ENCODE results near the gene CTRB1. TPM values are rescaled to one million over a fixed set of nuclear protein-coding genes. Genes with fewer than 3 reads are reported as not detected.
A peak's percentile ranks its signal among the peaks of the same experiment; 100 is the strongest.

Gene CTRB1
- total and polyA plus RNA-seq, 2 of the 13 experiments (the other 11 are each of a cell fraction or from before 2014, with no cell fraction given), result not detected

DNA sequence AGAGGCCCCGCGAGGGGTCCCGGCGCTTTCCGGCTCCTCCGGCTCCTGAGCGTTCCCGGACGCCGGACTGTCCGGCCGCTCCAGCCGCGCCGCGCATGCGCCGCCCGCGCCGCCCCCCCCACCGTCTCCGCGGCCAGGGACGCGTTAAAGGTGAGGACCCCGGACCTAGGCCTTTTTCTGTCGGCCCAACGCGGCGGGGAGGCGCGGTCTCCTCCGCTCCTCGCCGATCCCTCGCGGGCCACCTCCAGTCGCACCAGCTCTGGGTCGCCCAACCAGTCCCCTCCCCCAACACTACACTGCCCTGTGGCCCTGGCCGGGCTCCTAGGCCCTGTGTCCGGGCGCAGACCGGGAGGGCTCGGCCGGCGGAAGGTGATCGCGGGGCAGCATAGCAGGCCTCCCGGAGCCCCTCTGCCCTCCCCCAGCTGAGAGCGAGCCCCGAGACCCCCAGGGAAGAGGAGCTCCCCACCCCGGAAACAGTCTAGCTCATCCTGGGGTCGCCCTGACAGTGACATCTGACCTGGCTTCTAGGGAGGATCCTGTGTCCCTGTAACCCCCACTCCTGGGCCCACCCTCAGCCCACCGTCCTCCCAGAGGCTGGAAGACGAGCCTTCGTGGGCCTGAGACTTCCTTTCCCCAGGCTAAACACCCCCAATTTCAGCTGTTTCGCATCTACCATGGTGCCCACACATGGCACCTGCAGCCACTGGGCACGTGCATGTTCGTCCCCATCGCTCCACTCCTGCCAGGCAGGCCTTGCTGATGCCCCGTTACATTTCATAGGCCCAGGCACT lies 47.3 kb downstream of the CTRB1 start (continued):
- TF ChIP-seq, protein P1, sequence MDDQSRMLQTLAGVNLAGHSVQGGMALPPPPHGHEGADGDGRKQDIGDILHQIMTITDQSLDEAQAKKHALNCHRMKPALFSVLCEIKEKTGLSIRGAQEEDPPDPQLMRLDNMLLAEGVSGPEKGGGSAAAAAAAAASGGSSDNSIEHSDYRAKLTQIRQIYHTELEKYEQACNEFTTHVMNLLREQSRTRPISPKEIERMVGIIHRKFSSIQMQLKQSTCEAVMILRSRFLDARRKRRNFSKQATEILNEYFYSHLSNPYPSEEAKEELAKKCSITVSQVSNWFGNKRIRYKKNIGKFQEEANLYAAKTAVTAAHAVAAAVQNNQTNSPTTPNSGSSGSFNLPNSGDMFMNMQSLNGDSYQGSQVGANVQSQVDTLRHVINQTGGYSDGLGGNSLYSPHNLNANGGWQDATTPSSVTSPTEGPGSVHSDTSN (CRISPR knock-in tag; IDR thresholded peaks at IDR 0.05; ENCODE audit: borderline replicate concordance), result no peak; the same call in 1 of the 2 replicates
- TF ChIP-seq TEAD3 (CRISPR knock-in tag; optimal IDR thresholded peaks at IDR 0.05; ENCODE audit: borderline replicate concordance) (no peak), ZNF256 (CRISPR knock-in tag; conservative IDR thresholded peaks at IDR 0.05) (0 out of 2 replicates have a peak, but pooled peaks have one; percentile 67), ZSCAN20 (CRISPR knock-in tag; IDR thresholded peaks at IDR 0.05; ENCODE audit: borderline replicate concordance) (peak; percentile 83; the same call in 1 of the 2 replicates), ZNF326 (CRISPR knock-in tag; IDR thresholded peaks at IDR 0.05; ENCODE audit: borderline replicate concordance) (no peak), PHF8 (CRISPR knock-in tag; IDR thresholded peaks at IDR 0.05) (peak; percentile 92), FOXO4 (CRISPR knock-in tag; conservative IDR thresholded peaks at IDR 0.05) (0 out of 2 replicates have a peak, but pooled peaks have one; percentile 55), RXRB (CRISPR knock-in tag; IDR thresholded peaks at IDR 0.05; ENCODE audit: borderline replicate concordance) (peak; percentile 59; the same call in 1 of the 2 replicates), ZFP90 (CRISPR knock-in tag; IDR thresholded peaks at IDR 0.05; ENCODE audit: borderline replicate concordance) (peak; percentile 95)
- TF ChIP-seq, protein P2, sequence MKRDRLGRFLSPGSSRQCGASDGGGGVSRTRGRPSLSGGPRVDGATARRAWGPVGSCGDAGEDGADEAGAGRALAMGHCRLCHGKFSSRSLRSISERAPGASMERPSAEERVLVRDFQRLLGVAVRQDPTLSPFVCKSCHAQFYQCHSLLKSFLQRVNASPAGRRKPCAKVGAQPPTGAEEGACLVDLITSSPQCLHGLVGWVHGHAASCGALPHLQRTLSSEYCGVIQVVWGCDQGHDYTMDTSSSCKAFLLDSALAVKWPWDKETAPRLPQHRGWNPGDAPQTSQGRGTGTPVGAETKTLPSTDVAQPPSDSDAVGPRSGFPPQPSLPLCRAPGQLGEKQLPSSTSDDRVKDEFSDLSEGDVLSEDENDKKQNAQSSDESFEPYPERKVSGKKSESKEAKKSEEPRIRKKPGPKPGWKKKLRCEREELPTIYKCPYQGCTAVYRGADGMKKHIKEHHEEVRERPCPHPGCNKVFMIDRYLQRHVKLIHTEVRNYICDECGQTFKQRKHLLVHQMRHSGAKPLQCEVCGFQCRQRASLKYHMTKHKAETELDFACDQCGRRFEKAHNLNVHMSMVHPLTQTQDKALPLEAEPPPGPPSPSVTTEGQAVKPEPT (CRISPR knock-in tag; IDR thresholded peaks at IDR 0.05; ENCODE audit: low read depth), result peak; percentile 72; the same call in 1 of the 2 replicates
- TF ChIP-seq, protein P3, sequence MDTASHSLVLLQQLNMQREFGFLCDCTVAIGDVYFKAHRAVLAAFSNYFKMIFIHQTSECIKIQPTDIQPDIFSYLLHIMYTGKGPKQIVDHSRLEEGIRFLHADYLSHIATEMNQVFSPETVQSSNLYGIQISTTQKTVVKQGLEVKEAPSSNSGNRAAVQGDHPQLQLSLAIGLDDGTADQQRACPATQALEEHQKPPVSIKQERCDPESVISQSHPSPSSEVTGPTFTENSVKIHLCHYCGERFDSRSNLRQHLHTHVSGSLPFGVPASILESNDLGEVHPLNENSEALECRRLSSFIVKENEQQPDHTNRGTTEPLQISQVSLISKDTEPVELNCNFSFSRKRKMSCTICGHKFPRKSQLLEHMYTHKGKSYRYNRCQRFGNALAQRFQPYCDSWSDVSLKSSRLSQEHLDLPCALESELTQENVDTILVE (CRISPR knock-in tag; IDR thresholded peaks at IDR 0.05), result no peak
- TF ChIP-seq, protein P4, sequence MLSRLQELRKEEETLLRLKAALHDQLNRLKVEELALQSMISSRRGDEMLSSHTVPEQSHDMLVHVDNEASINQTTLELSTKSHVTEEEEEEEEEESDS (CRISPR knock-in tag; IDR thresholded peaks at IDR 0.05; ENCODE audit: borderline replicate concordance), result peak; percentile 75; the same call in 1 of the 2 replicates
- TF ChIP-seq, protein P5, sequence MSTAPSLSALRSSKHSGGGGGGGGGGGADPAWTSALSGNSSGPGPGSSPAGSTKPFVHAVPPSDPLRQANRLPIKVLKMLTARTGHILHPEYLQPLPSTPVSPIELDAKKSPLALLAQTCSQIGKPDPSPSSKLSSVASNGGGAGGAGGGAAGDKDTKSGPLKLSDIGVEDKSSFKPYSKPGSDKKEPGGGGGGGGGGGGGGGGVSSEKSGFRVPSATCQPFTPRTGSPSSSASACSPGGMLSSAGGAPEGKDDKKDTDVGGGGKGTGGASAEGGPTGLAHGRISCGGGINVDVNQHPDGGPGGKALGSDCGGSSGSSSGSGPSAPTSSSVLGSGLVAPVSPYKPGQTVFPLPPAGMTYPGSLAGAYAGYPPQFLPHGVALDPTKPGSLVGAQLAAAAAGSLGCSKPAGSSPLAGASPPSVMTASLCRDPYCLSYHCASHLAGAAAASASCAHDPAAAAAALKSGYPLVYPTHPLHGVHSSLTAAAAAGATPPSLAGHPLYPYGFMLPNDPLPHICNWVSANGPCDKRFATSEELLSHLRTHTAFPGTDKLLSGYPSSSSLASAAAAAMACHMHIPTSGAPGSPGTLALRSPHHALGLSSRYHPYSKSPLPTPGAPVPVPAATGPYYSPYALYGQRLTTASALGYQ (CRISPR knock-in tag; IDR thresholded peaks at IDR 0.05), result peak; percentile 72; the same call in 1 of the 2 replicates
- TF ChIP-seq, protein P6, sequence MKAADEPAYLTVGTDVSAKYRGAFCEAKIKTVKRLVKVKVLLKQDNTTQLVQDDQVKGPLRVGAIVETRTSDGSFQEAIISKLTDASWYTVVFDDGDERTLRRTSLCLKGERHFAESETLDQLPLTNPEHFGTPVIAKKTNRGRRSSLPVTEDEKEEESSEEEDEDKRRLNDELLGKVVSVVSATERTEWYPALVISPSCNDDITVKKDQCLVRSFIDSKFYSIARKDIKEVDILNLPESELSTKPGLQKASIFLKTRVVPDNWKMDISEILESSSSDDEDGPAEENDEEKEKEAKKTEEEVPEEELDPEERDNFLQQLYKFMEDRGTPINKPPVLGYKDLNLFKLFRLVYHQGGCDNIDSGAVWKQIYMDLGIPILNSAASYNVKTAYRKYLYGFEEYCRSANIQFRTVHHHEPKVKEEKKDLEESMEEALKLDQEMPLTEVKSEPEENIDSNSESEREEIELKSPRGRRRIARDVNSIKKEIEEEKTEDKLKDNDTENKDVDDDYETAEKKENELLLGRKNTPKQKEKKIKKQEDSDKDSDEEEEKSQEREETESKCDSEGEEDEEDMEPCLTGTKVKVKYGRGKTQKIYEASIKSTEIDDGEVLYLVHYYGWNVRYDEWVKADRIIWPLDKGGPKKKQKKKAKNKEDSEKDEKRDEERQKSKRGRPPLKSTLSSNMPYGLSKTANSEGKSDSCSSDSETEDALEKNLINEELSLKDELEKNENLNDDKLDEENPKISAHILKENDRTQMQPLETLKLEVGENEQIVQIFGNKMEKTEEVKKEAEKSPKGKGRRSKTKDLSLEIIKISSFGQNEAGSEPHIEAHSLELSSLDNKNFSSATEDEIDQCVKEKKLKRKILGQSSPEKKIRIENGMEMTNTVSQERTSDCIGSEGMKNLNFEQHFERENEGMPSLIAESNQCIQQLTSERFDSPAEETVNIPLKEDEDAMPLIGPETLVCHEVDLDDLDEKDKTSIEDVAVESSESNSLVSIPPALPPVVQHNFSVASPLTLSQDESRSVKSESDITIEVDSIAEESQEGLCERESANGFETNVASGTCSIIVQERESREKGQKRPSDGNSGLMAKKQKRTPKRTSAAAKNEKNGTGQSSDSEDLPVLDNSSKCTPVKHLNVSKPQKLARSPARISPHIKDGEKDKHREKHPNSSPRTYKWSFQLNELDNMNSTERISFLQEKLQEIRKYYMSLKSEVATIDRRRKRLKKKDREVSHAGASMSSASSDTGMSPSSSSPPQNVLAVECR (CRISPR knock-in tag; IDR thresholded peaks at IDR 0.05; ENCODE audit: borderline replicate concordance), result peak; percentile 66; the same call in 1 of the 2 replicates
